Urinary bladder (tissue), 4 donors: Measurements from ENCODE around the gene SH3YL1. TPM values are rescaled to one million over a fixed set of nuclear protein-coding genes. Genes with fewer than 3 reads are reported as not detected.

Source experiments
- DNase-seq: peaks from one replicate; pipeline ENCODE4 v3.0.0-alpha.2; 2015; ENCODE audit errors: extremely low spot score
- H3K27ac ChIP-seq: one replicate; pipeline ENCODE4 v1.5.1; 2013; ENCODE audit warnings: low read depth, mild to moderate bottlenecking, moderate library complexity
- H3K36me3 ChIP-seq: one replicate; pipeline ENCODE4 v1.6.1; 2013; ENCODE audit warnings: mild to moderate bottlenecking, moderate library complexity; ENCODE audit not compliant: insufficient read depth
- H3K4me1 ChIP-seq: one replicate; pipeline ENCODE4 v1.6.1; 2013; ENCODE audit warnings: mild to moderate bottlenecking, moderate library complexity; ENCODE audit not compliant: insufficient read depth
- H3K4me3 ChIP-seq: one replicate; pipeline ENCODE4 v1.5.1; 2013; ENCODE audit warnings: low read depth, low read length
- WGBS: extraction: QIAGEN DNeasy Blood & Tissue Kit; methylation state at CpG from one replicate; pipeline ENCODE4 v1.1.7; 2013; 5-methylcytosine and 5-hydroxymethylcytosine counted together
- polyA plus RNA-seq: library from polyadenylated mRNA; stranded (reverse); fragments of 200-250 nt; gene quantifications from one replicate; pipeline ENCODE4 v1.2.3, GENCODE V29; 2013
- total RNA-seq: library from RNA; depleted of rRNA; stranded (reverse); fragments of >200 nt; gene quantifications from one replicate; pipeline ENCODE4 v1.2.3, GENCODE V29; 2014
- donor health status: healthy with polysubstance abuse.
- donor health status: healthy.

Gene SH3YL1
- total and polyA plus RNA-seq, 2 donors = 24.5 to 155 TPM

GRCh38 chr2:211486-212184 lies 52.2 kb downstream of the SH3YL1 start:
- DNase-seq = no peak
- H3K4me1 ChIP-seq = no peaks in the 10 kb centered on the region
- WGBS = 80% methylated on average over 5 of the region's 5 CpGs

GRCh38 chr2:210660-211059 lies 53.2 kb downstream of the SH3YL1 start:
- H3K36me3 ChIP-seq = no peaks in the 10 kb centered on the region
- WGBS = 66% methylated on average over 4 of the region's 4 CpGs
- no peaks in the 10 kb centered on the region for H3K4me1 ChIP-seq
- DNase-seq = no peak
- no peak overlapping the region for H3K4me3 ChIP-seq
- no peak overlapping the region for H3K27ac ChIP-seq

More at GRCh38 chr2:211486-212184, 52.2 kb downstream of the SH3YL1 start:
- Histone ChIP-seq H3K27ac (no peak overlapping the region), H3K36me3 (no peaks in the 10 kb centered on the region), H3K4me3 (no peak overlapping the region)

DNA sequence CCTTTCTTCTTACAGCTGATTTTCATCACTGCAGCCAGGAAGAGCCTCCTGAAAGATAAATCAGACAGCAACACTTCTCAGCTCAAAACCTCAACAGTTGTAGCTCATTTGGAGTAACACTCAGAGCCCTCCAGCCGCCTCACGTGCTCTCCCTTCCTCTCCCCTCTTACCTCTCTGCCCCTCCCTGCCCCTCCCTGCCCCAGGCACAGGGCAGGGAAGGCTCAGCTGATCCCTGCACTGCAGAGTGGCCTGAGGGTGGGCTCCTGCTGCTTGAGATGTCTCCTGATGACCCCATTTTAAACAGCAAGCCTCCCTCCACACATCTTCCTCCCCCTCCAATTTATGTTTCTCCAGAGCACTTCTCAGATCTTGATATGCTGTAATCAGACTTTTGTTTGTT lies 54.4 kb downstream of the SH3YL1 start:
- H3K4me3 ChIP-seq = no peak overlapping the region
- DNase-seq = no peak
- no peaks in the 10 kb centered on the region for H3K4me1 ChIP-seq
- H3K36me3 ChIP-seq = no peaks in the 10 kb centered on the region
- no peak overlapping the region for H3K27ac ChIP-seq
- WGBS = 44% methylated on average over 2 of the region's 2 CpGs

GRCh38 chr2:208335-208734 lies 55.5 kb downstream of the SH3YL1 start:
- DNase-seq = no peak
- no peaks in the 10 kb centered on the region for H3K4me1 ChIP-seq
- no peak overlapping the region for H3K27ac ChIP-seq
- 70% methylated on average over 1 of the region's 1 CpG for WGBS
- H3K36me3 ChIP-seq = no peaks in the 10 kb centered on the region
- no peak overlapping the region for H3K4me3 ChIP-seq

GRCh38 chr2:203984-204383 lies 59.8 kb downstream of the SH3YL1 start:
- Histone ChIP-seq H3K4me1 (no peaks in the 10 kb centered on the region), H3K27ac (no peak overlapping the region), H3K36me3 (no peaks in the 10 kb centered on the region), H3K4me3 (no peak overlapping the region)
- DNase-seq = no peak
- WGBS = 63% methylated on average over 2 of the region's 2 CpGs

GRCh38 chr2:203401-203800 lies 60.4 kb downstream of the SH3YL1 start:
- no peaks in the 10 kb centered on the region for H3K36me3 ChIP-seq
- no peak overlapping the region for H3K4me3 ChIP-seq
- no peak for DNase-seq
- H3K27ac ChIP-seq = no peak overlapping the region
- H3K4me1 ChIP-seq = no peaks in the 10 kb centered on the region
- 77% methylated on average over 8 of the region's 8 CpGs for WGBS

DNA sequence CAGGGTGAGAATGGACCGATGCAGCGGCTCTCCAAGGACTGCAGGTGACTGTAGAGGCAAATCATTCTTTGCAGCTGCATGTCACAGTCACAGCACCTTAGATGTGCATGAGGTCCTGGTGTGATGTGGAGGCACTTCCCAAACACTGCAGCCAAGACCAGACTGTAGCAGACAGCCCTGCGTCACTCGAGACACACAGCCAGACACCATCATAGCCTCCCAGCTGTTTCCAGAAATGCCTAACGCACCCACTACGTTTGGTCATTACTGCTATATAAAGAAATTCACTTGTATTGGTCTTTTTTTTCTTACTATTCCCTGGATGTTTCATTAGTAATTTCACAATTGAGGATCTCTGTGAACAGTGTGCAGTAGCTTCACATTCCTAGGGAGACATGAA lies 60.9 kb downstream of the SH3YL1 start:
- no peak overlapping the region for H3K4me3 ChIP-seq
- H3K36me3 ChIP-seq = no peaks in the 10 kb centered on the region
- no peak for DNase-seq
- no peak overlapping the region for H3K27ac ChIP-seq
- no peaks in the 10 kb centered on the region for H3K4me1 ChIP-seq
- 71% methylated on average over 6 of the region's 6 CpGs for WGBS

- H3K36me3 ChIP-seq = no peaks in the 10 kb centered on the region
- H3K27ac ChIP-seq = no peak overlapping the region
- H3K4me1 ChIP-seq = no peaks in the 10 kb centered on the region
- no peak overlapping the region for H3K4me3 ChIP-seq
- no peak for DNase-seq
- whole genome bisulfite sequencing = 79% methylated on average over 9 of the region's 9 CpGs
Measured at GRCh38 chr2:201648-202433, 62.0 kb downstream of the SH3YL1 start.

DNA sequence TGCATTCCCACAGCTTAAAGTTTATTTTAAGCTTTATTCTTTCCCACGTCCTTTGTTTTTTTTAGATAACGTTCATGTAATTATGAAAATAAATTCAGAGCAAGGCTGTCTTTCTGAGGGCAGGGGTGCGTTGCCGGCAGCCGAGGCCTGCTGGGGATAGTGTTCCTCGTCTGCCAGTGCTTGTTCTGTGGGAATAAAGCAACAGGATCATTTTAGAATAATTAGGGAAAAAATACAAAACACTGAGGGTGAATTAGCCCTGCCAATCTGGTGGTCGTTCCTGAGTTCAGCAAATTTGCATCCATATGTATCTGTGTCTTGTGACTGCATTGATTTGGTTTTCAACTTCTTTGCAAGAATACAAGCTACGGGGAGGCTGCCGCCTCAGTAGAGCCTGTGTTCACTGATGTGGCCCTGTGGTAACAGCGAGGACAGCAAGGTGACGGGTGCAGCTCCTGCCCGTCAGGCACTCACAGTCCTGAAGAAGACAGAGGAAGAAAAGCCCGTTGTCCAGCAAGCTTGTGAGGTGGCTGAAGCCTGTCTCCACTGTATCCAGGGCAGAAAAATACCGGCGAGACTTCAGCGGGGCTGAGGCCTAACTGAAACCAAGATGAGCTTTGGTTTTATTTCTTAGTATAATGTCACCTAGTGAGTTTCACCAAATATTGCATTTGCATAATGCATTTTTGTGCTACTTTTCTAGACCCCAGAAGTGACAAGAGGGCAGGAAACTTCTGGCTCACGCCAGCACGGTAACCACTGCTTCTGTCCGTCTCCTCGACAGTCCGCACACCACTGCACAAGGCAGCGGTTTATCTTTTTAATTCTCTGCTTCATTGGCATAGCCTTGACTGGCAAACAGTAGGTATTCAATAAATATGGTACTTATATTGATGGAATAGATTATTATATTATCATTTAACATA lies 64.5 kb downstream of the SH3YL1 start:
- Histone ChIP-seq H3K27ac (no peak overlapping the region), H3K36me3 (no peaks in the 10 kb centered on the region), H3K4me1 (no peaks in the 10 kb centered on the region), H3K4me3 (no peak overlapping the region)
- DNase-seq = no peak
- 74% methylated on average over 22 of the region's 22 CpGs for WGBS

GRCh38 chr2:196406-196805 lies 67.4 kb downstream of the SH3YL1 start:
- Histone ChIP-seq H3K27ac (no peak overlapping the region), H3K36me3 (no peaks in the 10 kb centered on the region), H3K4me1 (no peaks in the 10 kb centered on the region), H3K4me3 (no peak overlapping the region)
- WGBS = 60% methylated on average over 5 of the region's 5 CpGs
- DNase-seq = no peak

DNA sequence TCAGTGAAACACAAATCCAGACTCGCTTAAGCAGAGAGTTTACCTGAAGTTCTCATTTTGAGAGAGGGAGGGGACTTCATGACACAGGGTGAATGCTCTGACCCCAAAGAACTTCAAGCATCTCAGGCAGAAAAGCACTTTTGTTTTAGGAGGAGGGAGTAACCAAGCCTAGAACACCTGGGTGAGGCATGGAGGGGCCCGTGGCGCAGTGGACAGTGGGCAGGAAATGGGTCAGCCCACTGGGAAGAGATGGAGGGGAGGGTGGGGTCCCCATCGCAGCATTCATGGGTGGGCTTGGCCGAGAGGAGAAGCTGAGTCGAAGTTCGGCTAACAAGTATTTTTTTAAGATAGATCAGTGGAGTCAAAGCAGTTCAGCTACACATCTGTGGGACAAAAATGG lies 67.9 kb downstream of the SH3YL1 start:
- Histone ChIP-seq H3K27ac (no peak overlapping the region), H3K4me3 (no peak overlapping the region), H3K36me3 (no peaks in the 10 kb centered on the region), H3K4me1 (no peaks in the 10 kb centered on the region)
- DNase-seq = no peak
- WGBS = 90% methylated on average over 7 of the region's 7 CpGs

GRCh38 chr2:193141-193671 lies 70.6 kb downstream of the SH3YL1 start:
- Histone ChIP-seq H3K27ac (no peak overlapping the region), H3K4me1 (no peaks in the 10 kb centered on the region), H3K36me3 (no peaks in the 10 kb centered on the region), H3K4me3 (no peak overlapping the region)
- 58% methylated on average over 17 of the region's 17 CpGs for WGBS
- no peak for DNase-seq
